NCI-H510A treated with DMSO at 0.1 percent for 48 hours (cell line): Measurements from ENCODE around the gene CPT1A.
A peak's percentile ranks its signal among the peaks of the same experiment; 100 is the strongest.
"Not testable (repeated sequence)": the region's sequence is repeated elsewhere in the genome, so short reads cannot be mapped to it uniquely, and the experiment has no call there.

Experiments
- DNase-seq: peaks from one replicate; lab custom pipeline; 2025; lab: John Stamatoyannopoulos, UW

Gene CPT1A

GRCh38 chr11:68841718-68842426, at the start of gene CPT1A:
Gene CPT1A, minus strand, starts transcription at chr11:68841916. Its CDS starts 26,442 bp downstream, at chr11:68815474.
- peak; percentile 76 for DNase-seq

- DNase-seq: no peak
Observed at GRCh38 chr11:68890490-68891231, 48.9 kb upstream of the CPT1A start.

GRCh38 chr11:68889948-68890446, 48.3 kb upstream of the CPT1A start:
- no peak for DNase-seq

GRCh38 chr11:68884827-68885226, 43.1 kb upstream of the CPT1A start:
- DNase-seq: not testable (repeated sequence)

- DNase-seq: no peak
Observed at GRCh38 chr11:68882391-68882790, 40.7 kb upstream of the CPT1A start.

GRCh38 chr11:68881320-68881719, 39.6 kb upstream of the CPT1A start:
- DNase-seq: no peak

GRCh38 chr11:68880851-68881250, 39.1 kb upstream of the CPT1A start:
- DNase-seq: no peak

GRCh38 chr11:68878022-68878421, 36.3 kb upstream of the CPT1A start:
- DNase-seq: no peak

GRCh38 chr11:68872216-68873003, 30.7 kb upstream of the CPT1A start:
- no peak for DNase-seq

- peak; percentile 26 for DNase-seq
Observed at GRCh38 chr11:68870470-68870869, 28.8 kb upstream of the CPT1A start.

GRCh38 chr11:68868221-68868835, 26.6 kb upstream of the CPT1A start:
- no peak for DNase-seq

GRCh38 chr11:68867066-68867465, 25.4 kb upstream of the CPT1A start:
- no peak for DNase-seq

GRCh38 chr11:68865241-68865640, 23.5 kb upstream of the CPT1A start:
- no peak for DNase-seq

GRCh38 chr11:68863553-68864265, 22.0 kb upstream of the CPT1A start:
- DNase-seq: no peak

- DNase-seq: no peak
Observed at GRCh38 chr11:68862421-68862820, 20.7 kb upstream of the CPT1A start.

GRCh38 chr11:68859123-68859522, 17.4 kb upstream of the CPT1A start:
- DNase-seq: no peak

GRCh38 chr11:68857037-68857586, 15.4 kb upstream of the CPT1A start:
- DNase-seq: no peak

GRCh38 chr11:68856425-68857030, 14.8 kb upstream of the CPT1A start:
- DNase-seq: not testable (repeated sequence)

GRCh38 chr11:68855205-68855981, 13.7 kb upstream of the CPT1A start:
- DNase-seq: no peak
